AG10803 (cell line): ENCODE measurements around the gene HOXA5.

Experiments
- DNase-seq: peaks from one replicate; pipeline ENCODE4 v3.0.0; 2010; ENCODE audit warnings: low read depth
- H3K4me3 ChIP-seq: 2 replicates; pipeline ENCODE4 v1.5.1; 2011; ENCODE audit warnings: mild to moderate bottlenecking, low read length, control low read depth
- CTCF ChIP-seq: conservative IDR thresholded peaks from 2 replicates; pipeline ENCODE4 v1.5.1; 2011; ENCODE audit warnings: mild to moderate bottlenecking, low read length, control low read depth, inconsistent platforms

Gene HOXA5

GRCh38 chr7:27146491-27147198, 3.2 kb upstream of the HOXA5 start:
- H3K4me3 ChIP-seq, result no peak overlapping the region
- DNase-seq, result no peak
- TF ChIP-seq CTCF, result no peak

GRCh38 chr7:27145914-27146412, 2.5 kb upstream of the HOXA5 start:
- DNase-seq, result no peak
- no peak for TF ChIP-seq CTCF
- no peak overlapping the region for H3K4me3 ChIP-seq

GRCh38 chr7:27145165-27145913, 1.9 kb upstream of the HOXA5 start:
- no peak for DNase-seq
- no peak overlapping the region for H3K4me3 ChIP-seq
- no peak for TF ChIP-seq CTCF

- no peak for TF ChIP-seq CTCF
- no peak overlapping the region for H3K4me3 ChIP-seq
- no peak for DNase-seq
These were observed 1.3 kb upstream of the HOXA5 start for GRCh38 chr7:27144781-27145164.

GRCh38 chr7:27143950-27144780, 684 bp upstream of the HOXA5 start:
- H3K4me3 ChIP-seq, result no peak overlapping the region
- TF ChIP-seq CTCF, result no peak
- DNase-seq, result no peak

- DNase-seq, result no peak
- peak overlapping the region; percentile 56 for H3K4me3 ChIP-seq
- TF ChIP-seq CTCF, result no peak
These were observed 880 bp downstream of the HOXA5 start for GRCh38 chr7:27142580-27143022.
